ENCODE results near the gene WASF3.
"Not testable (repeated sequence)": the region's sequence is repeated elsewhere in the genome, so short reads cannot be mapped to it uniquely, and the experiment has no call there.

The WASF3 gene

DNA sequence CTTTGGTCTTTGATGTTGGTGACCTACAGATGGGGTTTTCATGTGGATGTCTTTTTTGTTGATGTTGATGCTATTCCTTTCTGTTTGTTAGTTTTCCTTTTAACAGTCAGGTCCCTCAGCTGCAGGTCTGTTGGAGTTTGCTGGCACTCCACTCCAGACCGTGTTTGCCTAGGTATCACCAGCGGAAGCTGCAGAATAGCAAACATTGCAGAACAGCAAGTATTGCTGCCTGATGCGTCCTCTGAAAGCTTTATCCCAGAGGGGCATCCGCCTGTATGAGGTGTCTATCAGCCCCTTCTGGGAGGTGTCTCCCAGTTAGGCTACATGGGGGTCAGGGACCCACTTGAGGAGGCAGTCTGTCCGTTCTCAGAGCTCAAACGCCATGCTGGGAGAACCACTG is 78.2 kb downstream of the WASF3 start:
- DNase-seq (ENCODE audit: low read depth), result not testable (repeated sequence)

DNA sequence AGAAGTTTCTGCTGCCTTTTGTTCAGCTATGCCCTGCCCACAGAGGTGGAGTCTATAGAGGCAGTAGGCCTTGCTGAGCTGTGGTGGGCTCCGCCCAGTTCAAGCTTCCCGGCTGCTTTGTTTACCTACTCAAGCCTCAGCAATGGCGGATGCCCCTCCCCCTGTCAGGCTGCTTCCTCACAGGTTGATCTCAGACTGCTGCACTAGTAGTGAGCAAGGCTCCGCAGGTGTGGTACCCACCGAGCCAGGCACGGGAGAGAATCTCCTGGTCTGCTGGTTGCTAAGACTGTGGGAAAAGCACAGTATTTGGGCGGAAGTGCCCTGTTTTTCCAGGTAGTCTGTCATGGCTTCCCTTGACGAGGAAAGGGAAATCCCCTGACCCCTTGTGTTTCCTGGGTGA is 78.6 kb downstream of the WASF3 start:
- DNase-seq (ENCODE audit: low read depth), result not testable (repeated sequence)

DNA sequence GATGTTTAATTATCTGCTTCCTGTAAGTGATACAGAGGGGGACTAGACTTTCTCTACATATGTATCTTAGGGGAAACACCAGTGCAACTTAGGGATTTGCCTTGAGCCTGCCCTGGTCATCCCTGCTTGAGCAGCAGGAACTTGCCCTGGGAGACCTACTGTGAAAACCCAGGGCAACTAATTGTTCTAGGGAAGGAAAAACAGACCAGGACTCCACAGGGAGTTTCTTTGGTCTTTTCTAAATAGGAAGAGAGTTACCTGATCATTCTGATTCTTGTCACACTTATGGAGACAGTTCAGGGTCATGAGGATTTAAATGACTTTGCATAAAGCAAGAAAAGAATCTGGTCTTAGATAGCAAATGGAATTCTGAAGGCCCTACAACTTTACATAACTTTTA is 89.1 kb downstream of the WASF3 start:
- no peak for DNase-seq (ENCODE audit: low read depth)

DNA sequence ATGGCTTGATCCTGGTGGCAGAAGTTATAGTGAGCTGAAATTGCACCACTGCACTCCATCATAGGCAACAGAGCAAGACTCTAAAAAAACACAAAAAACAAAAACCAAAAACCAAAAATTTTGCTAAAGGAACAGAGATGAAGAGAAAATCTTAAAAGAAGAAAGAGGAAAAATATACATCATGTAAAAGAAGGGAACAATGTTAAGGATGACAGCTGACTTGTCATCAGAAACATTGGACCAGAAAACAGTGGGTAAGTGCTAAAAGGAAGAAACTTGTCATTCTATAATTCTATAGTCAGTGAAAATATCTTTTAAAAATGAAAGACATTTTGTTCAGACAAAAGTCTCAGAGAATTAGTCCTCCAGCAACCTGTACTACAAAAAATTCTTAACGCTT is 93.8 kb downstream of the WASF3 start:
- DNase-seq (ENCODE audit: low read depth), result no peak

DNA sequence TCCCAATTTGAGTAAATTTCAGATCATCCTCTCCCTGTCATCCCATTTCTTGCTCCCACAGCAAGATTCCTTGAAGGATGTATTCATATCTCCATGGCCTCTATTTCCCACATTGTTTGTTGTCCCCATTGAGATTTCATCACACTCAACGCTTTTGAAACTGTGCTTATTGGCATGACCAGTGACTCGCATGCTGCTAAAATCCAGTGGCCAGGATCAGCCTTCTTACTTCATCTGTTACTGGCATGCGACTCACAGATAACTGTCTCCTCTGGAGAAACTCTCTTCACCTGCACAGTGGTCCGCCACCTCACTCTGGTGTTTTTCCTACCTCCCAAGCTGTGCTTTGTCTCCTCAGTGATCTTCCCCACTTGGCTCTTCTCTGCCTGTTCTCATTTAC is 95.8 kb downstream of the WASF3 start:
- DNase-seq (ENCODE audit: low read depth), result no peak

- DNase-seq (ENCODE audit: low read depth), result no peak
These were observed 96.4 kb downstream of the WASF3 start for GRCh38 chr13:26653842-26654241.

GRCh38 chr13:26656919-26657318 is 99.4 kb downstream of the WASF3 start:
- DNase-seq (ENCODE audit: low read depth), result peak; percentile 6

- DNase-seq (ENCODE audit: low read depth), result no peak
These were observed 101.2 kb downstream of the WASF3 start for GRCh38 chr13:26658448-26659385.

GRCh38 chr13:26660185-26660584 is 102.7 kb downstream of the WASF3 start:
- no peak for DNase-seq (ENCODE audit: low read depth)

- DNase-seq (ENCODE audit: low read depth), result no peak
These were observed 103.3 kb downstream of the WASF3 start for GRCh38 chr13:26660766-26661165.

DNA sequence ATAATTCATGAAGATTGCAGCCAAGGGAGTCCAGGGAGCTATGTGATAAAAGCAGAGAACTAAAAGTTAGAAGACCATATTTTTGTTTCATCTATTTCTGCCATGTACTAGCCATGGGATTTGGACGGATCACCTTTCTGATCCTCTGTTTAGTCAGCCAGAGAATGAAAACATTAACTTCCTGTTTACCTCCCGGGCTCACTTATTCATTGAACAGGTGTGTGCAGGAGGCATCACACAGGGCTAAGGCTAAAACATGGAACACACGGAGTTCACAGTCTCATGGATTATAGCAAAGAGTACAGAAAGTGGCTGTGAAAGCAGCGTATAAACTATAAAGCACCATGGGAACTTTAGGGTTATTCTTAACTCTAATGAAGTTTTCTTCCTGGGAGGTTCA is 106.3 kb downstream of the WASF3 start:
- no peak for DNase-seq (ENCODE audit: low read depth)

GRCh38 chr13:26664286-26664685 is 106.8 kb downstream of the WASF3 start:
- DNase-seq (ENCODE audit: low read depth), result no peak

DNA sequence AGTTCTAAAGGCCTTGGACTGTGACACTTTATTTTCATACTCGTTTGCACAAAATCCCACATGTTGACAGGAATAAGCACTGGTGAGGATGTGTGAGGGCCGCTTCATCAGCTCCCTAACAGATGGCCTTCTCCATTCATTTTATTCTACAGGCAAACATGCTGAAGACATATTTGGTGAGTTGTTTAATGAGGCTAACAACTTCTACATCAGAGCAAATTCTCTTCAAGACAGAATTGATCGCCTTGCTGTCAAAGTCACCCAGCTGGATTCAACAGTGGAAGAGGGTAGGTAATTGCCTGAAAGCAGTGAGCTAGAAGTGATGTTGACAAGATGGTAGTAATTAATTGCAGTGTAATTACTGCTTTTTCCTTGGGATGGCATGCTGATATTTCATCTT is 107.4 kb downstream of the WASF3 start:
- DNase-seq (ENCODE audit: low read depth), result no peak

GRCh38 chr13:26668357-26669146 is 111.1 kb downstream of the WASF3 start:
- DNase-seq (ENCODE audit: low read depth), result no peak

GRCh38 chr13:26673890-26674289 is 116.4 kb downstream of the WASF3 start:
- no peak for DNase-seq (ENCODE audit: low read depth)

- DNase-seq (ENCODE audit: low read depth), result no peak
These were observed 119.7 kb downstream of the WASF3 start for GRCh38 chr13:26677156-26677555.

- no peak for DNase-seq (ENCODE audit: low read depth)
These were observed 120.8 kb downstream of the WASF3 start for GRCh38 chr13:26678330-26678729.

GRCh38 chr13:26678796-26679195 is 121.3 kb downstream of the WASF3 start:
- DNase-seq (ENCODE audit: low read depth), result no peak

DNA sequence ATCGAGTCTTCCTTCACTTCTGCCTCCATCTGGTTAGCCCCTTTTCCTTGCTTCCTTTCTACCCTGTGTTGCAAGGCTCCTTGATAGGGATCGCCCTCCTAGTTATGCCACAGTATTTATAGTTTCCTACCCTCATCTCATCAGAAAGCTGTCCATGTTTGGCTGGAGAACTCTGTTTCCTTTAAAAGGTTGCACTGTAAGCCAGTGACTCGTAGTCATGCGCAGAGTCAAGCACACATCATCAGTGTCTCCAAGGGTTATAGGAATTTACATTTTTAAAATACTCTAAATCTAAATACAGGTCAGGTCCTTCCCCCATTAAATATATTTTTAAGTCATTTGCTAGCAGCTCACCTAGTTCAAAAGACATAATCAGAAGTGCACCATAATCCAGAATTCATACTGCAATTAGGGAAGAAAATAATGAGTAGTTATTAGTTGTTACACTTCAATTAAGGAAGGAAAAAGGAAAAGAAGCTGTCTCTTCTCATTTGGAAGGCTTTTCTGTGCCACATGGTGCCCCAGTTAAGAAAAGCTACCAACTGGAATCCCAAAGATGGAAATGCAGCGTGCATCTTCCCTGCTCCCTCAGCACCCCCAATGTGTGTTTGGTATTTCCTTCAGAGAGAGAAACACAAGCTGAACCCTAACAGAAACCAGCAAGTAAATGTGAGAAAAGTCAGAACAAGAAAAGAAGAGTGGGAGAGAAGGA is 122.1 kb downstream of the WASF3 start:
- peak; percentile 32 for DNase-seq (ENCODE audit: low read depth)

DNA sequence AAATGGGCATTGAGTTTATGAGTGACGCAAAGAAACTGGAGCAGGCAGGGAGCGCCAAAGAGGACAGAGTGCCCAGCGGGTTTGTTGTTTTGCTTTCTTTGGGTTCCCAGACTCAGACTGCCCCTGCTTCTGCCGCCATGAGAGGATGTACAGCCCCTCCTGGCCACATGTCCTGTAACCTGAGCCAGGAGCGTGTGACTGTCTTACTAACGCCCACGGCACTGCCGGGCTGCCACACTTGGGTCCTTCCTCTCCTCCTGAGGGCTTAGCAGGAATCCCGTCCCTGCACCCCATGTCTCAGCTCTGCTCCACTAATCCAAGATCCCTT is 122.6 kb downstream of the WASF3 start:
- DNase-seq (ENCODE audit: low read depth), result no peak

DNA sequence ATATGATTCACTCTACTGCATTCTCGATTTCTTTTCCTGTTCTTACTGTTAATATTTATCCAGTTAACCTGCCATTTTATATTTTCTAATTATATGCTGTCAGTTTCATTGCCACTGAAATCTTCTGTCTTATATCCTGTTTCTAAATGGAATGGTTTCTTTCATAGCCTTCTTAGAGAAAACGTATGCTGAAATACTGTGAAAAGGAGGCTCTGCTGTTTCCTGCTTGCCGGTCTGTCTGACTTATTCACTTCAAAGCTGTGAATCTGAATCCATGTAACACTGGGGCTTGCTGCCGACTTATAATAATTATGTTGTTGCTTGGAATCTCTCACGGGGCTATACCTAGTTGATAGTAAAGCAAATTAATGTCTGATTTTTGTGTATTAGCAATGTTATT is 123.1 kb downstream of the WASF3 start:
- no peak for DNase-seq (ENCODE audit: low read depth)

- DNase-seq (ENCODE audit: low read depth), result no peak
These were observed 123.6 kb downstream of the WASF3 start for GRCh38 chr13:26681036-26681435.

DNA sequence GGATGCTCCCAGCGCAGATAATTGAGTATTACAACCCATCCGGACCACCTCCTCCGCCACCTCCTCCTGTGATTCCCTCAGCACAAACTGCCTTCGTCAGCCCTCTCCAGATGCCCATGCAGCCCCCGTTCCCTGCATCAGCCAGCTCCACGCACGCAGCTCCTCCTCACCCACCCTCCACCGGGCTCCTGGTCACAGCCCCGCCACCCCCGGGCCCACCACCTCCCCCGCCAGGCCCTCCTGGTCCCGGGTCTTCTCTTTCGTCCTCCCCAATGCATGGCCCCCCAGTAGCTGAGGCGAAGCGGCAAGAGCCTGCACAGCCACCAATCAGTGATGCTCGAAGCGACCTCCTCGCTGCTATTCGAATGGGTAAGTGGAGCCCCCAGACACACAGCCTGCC is 125.1 kb downstream of the WASF3 start:
- no peak for DNase-seq (ENCODE audit: low read depth)

Data from HS-5 (cell line).